ENCODE measurements around the gene ZNF860. TPM values are rescaled to one million over a fixed set of nuclear protein-coding genes. Genes with fewer than 3 reads are reported as not detected.

ZNF860 gene
- total and polyA plus RNA-seq, 3 experiments from 2014 or later = 0.16 TPM; not detected in 2

- no peaks in the 10 kb centered on the region for H3K36me3 Mint-ChIP-seq
- H3K36me3 ChIP-seq (ENCODE audit: insufficient read depth, low read length) = no peaks in the 10 kb centered on the region
- H3K4me1 ChIP-seq (ENCODE audit: insufficient read depth, low read length) = no peaks in the 10 kb centered on the region
- H3K27ac ChIP-seq (ENCODE audit: low read depth, low read length) = no peak overlapping the region
- no peak for DNase-seq
- peaks cover 0 to 3% (median 0%) of the 10 kb centered on the region in 5 donors for H3K9me3 Mint-ChIP-seq
- CTCF ChIA-PET = no interaction called here
- no peaks in the 10 kb centered on the region for H3K4me1 Mint-ChIP-seq
- peak overlapping the region in 1 of 8 donors; percentile 14 for H3K27ac Mint-ChIP-seq
- H3K27me3 Mint-ChIP-seq = peaks cover 2 to 45% of the 10 kb centered on the region in 2 donors
- no peaks in the 10 kb centered on the region for H3K27me3 ChIP-seq (ENCODE audit: insufficient read depth, low read length, poor library complexity, severe bottlenecking)
- POLR2A ChIA-PET = no interaction called here
- H3K4me3 Mint-ChIP-seq = no peak overlapping the region
- H3K4me3 ChIP-seq (ENCODE audit: low read length) = no peak overlapping the region
- no peaks in the 10 kb centered on the region for H3K9me3 ChIP-seq (ENCODE audit: low read length)
These were observed 35.9 kb upstream of the ZNF860 start for GRCh38 chr3:31945738-31946052.

DNA sequence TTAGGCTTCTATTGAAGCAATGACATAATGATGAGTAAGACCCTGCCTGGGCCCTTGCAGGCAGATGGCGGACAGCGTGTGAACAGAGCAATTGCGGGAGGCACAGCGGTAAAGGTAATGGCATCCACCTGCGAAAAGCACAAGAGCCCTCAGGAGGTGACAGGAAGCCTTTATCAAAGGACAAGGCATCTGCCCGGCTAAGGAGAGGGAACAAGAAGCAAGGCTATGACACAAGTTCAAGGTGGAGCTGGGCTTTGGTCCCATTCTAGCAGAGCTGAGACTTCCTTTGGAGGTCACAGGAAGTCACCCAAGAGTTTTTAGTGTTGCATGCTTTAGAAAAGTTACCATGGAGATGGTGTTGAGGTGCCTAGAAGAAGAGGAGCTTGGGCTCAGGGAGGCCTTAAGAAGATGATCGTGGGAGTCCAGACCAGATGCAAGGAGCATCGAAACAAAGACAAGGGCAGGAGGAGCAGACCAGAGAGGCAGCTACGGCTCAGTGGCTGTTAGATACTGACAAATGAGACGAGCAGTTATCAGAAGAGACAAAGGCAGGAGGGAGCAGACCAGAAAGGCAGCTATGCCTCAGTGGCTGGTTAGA, 35.0 kb upstream of the ZNF860 start:
- Mint-ChIP-seq H3K27me3 (peaks cover 2 to 40% of the 10 kb centered on the region in 2 donors), H3K36me3 (no peaks in the 10 kb centered on the region), H3K4me1 (no peaks in the 10 kb centered on the region), H3K9me3 (peaks cover 0 to 3% (median 0%) of the 10 kb centered on the region in 5 donors), H3K27ac (no peak overlapping the region), H3K4me3 (no peak overlapping the region)
- H3K9me3 ChIP-seq (ENCODE audit: low read length) = no peaks in the 10 kb centered on the region
- H3K4me1 ChIP-seq (ENCODE audit: insufficient read depth, low read length) = no peaks in the 10 kb centered on the region
- no peak overlapping the region for H3K4me3 ChIP-seq (ENCODE audit: low read length)
- DNase-seq = no peak
- ChIA-PET CTCF (no interaction called here), POLR2A (no interaction called here)
- no peaks in the 10 kb centered on the region for H3K27me3 ChIP-seq (ENCODE audit: insufficient read depth, low read length, poor library complexity, severe bottlenecking)
- H3K36me3 ChIP-seq (ENCODE audit: insufficient read depth, low read length) = no peaks in the 10 kb centered on the region
- H3K27ac ChIP-seq (ENCODE audit: low read depth, low read length) = no peak overlapping the region

GRCh38 chr3:31947162-31947561, 34.4 kb upstream of the ZNF860 start:
- no peak overlapping the region for H3K4me3 Mint-ChIP-seq
- Histone ChIP-seq H3K27ac (ENCODE audit: low read depth, low read length) (no peak overlapping the region), H3K36me3 (ENCODE audit: insufficient read depth, low read length) (no peaks in the 10 kb centered on the region), H3K27me3 (ENCODE audit: insufficient read depth, low read length, poor library complexity, severe bottlenecking) (no peaks in the 10 kb centered on the region), H3K9me3 (ENCODE audit: low read length) (no peaks in the 10 kb centered on the region), H3K4me3 (ENCODE audit: low read length) (no peak overlapping the region), H3K4me1 (ENCODE audit: insufficient read depth, low read length) (no peaks in the 10 kb centered on the region)
- H3K4me1 Mint-ChIP-seq = no peaks in the 10 kb centered on the region
- DNase-seq = no peak
- POLR2A ChIA-PET = no interaction called here
- H3K27ac Mint-ChIP-seq = peak overlapping the region in 1 of 8 donors; percentile 13
- peaks cover 2 to 40% of the 10 kb centered on the region in 2 donors for H3K27me3 Mint-ChIP-seq
- CTCF ChIA-PET = no interaction called here
- peaks cover 0 to 3% (median 0%) of the 10 kb centered on the region in 5 donors for H3K9me3 Mint-ChIP-seq
- no peaks in the 10 kb centered on the region for H3K36me3 Mint-ChIP-seq

GRCh38 chr3:31947671-31948091, 33.9 kb upstream of the ZNF860 start:
- peaks cover 2 to 40% of the 10 kb centered on the region in 2 donors for H3K27me3 Mint-ChIP-seq
- DNase-seq = no peak
- no peaks in the 10 kb centered on the region for H3K36me3 Mint-ChIP-seq
- H3K4me1 Mint-ChIP-seq = peaks cover 0 to 1% (median 0%) of the 10 kb centered on the region in 3 donors
- Histone ChIP-seq H3K9me3 (ENCODE audit: low read length) (no peaks in the 10 kb centered on the region), H3K36me3 (ENCODE audit: insufficient read depth, low read length) (no peaks in the 10 kb centered on the region), H3K27ac (ENCODE audit: low read depth, low read length) (no peak overlapping the region), H3K4me3 (ENCODE audit: low read length) (no peak overlapping the region), H3K27me3 (ENCODE audit: insufficient read depth, low read length, poor library complexity, severe bottlenecking) (no peaks in the 10 kb centered on the region), H3K4me1 (ENCODE audit: insufficient read depth, low read length) (no peaks in the 10 kb centered on the region)
- peak overlapping the region in 1 of 8 donors; percentile 13 for H3K27ac Mint-ChIP-seq
- ChIA-PET POLR2A (no interaction called here), CTCF (no interaction called here)
- peaks cover 0 to 3% (median 0%) of the 10 kb centered on the region in 5 donors for H3K9me3 Mint-ChIP-seq
- no peak overlapping the region for H3K4me3 Mint-ChIP-seq

- Mint-ChIP-seq H3K9me3 (peaks cover 0 to 2% (median 0%) of the 10 kb centered on the region in 5 donors), H3K36me3 (no peaks in the 10 kb centered on the region), H3K4me3 (no peak overlapping the region), H3K4me1 (peaks cover 0 to 1% (median 0%) of the 10 kb centered on the region in 3 donors), H3K27ac (no peak overlapping the region), H3K27me3 (peaks cover 2 to 37% of the 10 kb centered on the region in 2 donors)
- Histone ChIP-seq H3K4me3 (ENCODE audit: low read length) (no peak overlapping the region), H3K27me3 (ENCODE audit: insufficient read depth, low read length, poor library complexity, severe bottlenecking) (no peaks in the 10 kb centered on the region), H3K36me3 (ENCODE audit: insufficient read depth, low read length) (no peaks in the 10 kb centered on the region), H3K27ac (ENCODE audit: low read depth, low read length) (no peak overlapping the region), H3K4me1 (ENCODE audit: insufficient read depth, low read length) (no peaks in the 10 kb centered on the region), H3K9me3 (ENCODE audit: low read length) (no peaks in the 10 kb centered on the region)
- ChIA-PET CTCF (no interaction called here), POLR2A (no interaction called here)
- DNase-seq = no peak
These were observed 33.3 kb upstream of the ZNF860 start for GRCh38 chr3:31948280-31948679.

- H3K9me3 Mint-ChIP-seq = peaks cover 2 to 12% (median 6%) of the 10 kb centered on the region in 5 donors
- H3K36me3 ChIP-seq (ENCODE audit: insufficient read depth, low read length) = no peaks in the 10 kb centered on the region
- peak overlapping the region in 1 of 8 donors; percentile 68 for H3K27ac Mint-ChIP-seq
- peaks cover 0 to 1% (median 0%) of the 10 kb centered on the region in 3 donors for H3K4me1 Mint-ChIP-seq
- ChIA-PET POLR2A (no interaction called here), CTCF (no interaction called here)
- no peak overlapping the region for H3K4me3 ChIP-seq (ENCODE audit: low read length)
- H3K4me3 Mint-ChIP-seq = no peak overlapping the region
- DNase-seq = no peak
- H3K4me1 ChIP-seq (ENCODE audit: insufficient read depth, low read length) = no peaks in the 10 kb centered on the region
- H3K27me3 Mint-ChIP-seq = peaks cover 4 to 26% of the 10 kb centered on the region in 2 donors
- H3K27me3 ChIP-seq (ENCODE audit: insufficient read depth, low read length, poor library complexity, severe bottlenecking) = no peaks in the 10 kb centered on the region
- no peak overlapping the region for H3K27ac ChIP-seq (ENCODE audit: low read depth, low read length)
- H3K36me3 Mint-ChIP-seq = no peaks in the 10 kb centered on the region
- H3K9me3 ChIP-seq (ENCODE audit: low read length) = no peaks in the 10 kb centered on the region
These were observed 29.3 kb upstream of the ZNF860 start for GRCh38 chr3:31952205-31952604.

- Mint-ChIP-seq H3K27me3 (peaks cover 2 to 22% of the 10 kb centered on the region in 2 donors), H3K36me3 (no peaks in the 10 kb centered on the region), H3K27ac (no peak overlapping the region), H3K4me1 (peaks cover 0 to 1% (median 0%) of the 10 kb centered on the region in 3 donors), H3K4me3 (no peak overlapping the region), H3K9me3 (peaks cover 2 to 12% (median 6%) of the 10 kb centered on the region in 5 donors)
- Histone ChIP-seq H3K27me3 (ENCODE audit: insufficient read depth, low read length, poor library complexity, severe bottlenecking) (no peaks in the 10 kb centered on the region), H3K4me1 (ENCODE audit: insufficient read depth, low read length) (no peaks in the 10 kb centered on the region), H3K36me3 (ENCODE audit: insufficient read depth, low read length) (no peaks in the 10 kb centered on the region), H3K27ac (ENCODE audit: low read depth, low read length) (no peak overlapping the region), H3K9me3 (ENCODE audit: low read length) (no peaks in the 10 kb centered on the region), H3K4me3 (ENCODE audit: low read length) (no peak overlapping the region)
- POLR2A ChIA-PET = no interaction called here
- no peak for DNase-seq
- CTCF ChIA-PET = no interaction called here
These were observed 28.5 kb upstream of the ZNF860 start for GRCh38 chr3:31953091-31953490.

GRCh38 chr3:31953636-31954035, 27.9 kb upstream of the ZNF860 start:
- no peaks in the 10 kb centered on the region for H3K27me3 ChIP-seq (ENCODE audit: insufficient read depth, low read length, poor library complexity, severe bottlenecking)
- no peak for DNase-seq
- no peak overlapping the region for H3K27ac ChIP-seq (ENCODE audit: low read depth, low read length)
- H3K9me3 Mint-ChIP-seq = peaks cover 2 to 12% (median 6%) of the 10 kb centered on the region in 5 donors
- peaks cover 0 to 1% (median 0%) of the 10 kb centered on the region in 3 donors for H3K4me1 Mint-ChIP-seq
- H3K27me3 Mint-ChIP-seq = peaks cover 2 to 21% of the 10 kb centered on the region in 2 donors
- H3K4me3 ChIP-seq (ENCODE audit: low read length) = no peak overlapping the region
- H3K36me3 Mint-ChIP-seq = no peaks in the 10 kb centered on the region
- no peaks in the 10 kb centered on the region for H3K36me3 ChIP-seq (ENCODE audit: insufficient read depth, low read length)
- no peak overlapping the region for H3K4me3 Mint-ChIP-seq
- H3K4me1 ChIP-seq (ENCODE audit: insufficient read depth, low read length) = no peaks in the 10 kb centered on the region
- ChIA-PET CTCF (no interaction called here), POLR2A (no interaction called here)
- no peak overlapping the region for H3K27ac Mint-ChIP-seq
- H3K9me3 ChIP-seq (ENCODE audit: low read length) = no peaks in the 10 kb centered on the region

All from CD8-positive, alpha-beta memory T cell (primary cell).